Measurements from ENCODE around the gene OR2M7.
"Not testable (repeated sequence)": the region's sequence is repeated elsewhere in the genome, so short reads cannot be mapped to it uniquely, and the experiment has no call there.

GRCh38 chr1:248306740-248307139, 17.6 kb downstream of the OR2M7 start:
- TF ChIP-seq ATF3 (IDR thresholded peaks at IDR 0.05); CTCF (IDR thresholded peaks at IDR 0.05; ENCODE audit: low read depth, low read length, missing input control); REST (IDR thresholded peaks at IDR 0.05); MAX (IDR thresholded peaks at IDR 0.05); HNF4G (IDR thresholded peaks at IDR 0.05); TAF1 (conservative IDR thresholded peaks at IDR 0.05); RAD21 (IDR thresholded peaks at IDR 0.05); GABPA (IDR thresholded peaks at IDR 0.05 in 1 of 2, conservative IDR thresholded peaks at IDR 0.05 in 1 of 2); FOXA1 (IDR thresholded peaks at IDR 0.05); RXRA (IDR thresholded peaks at IDR 0.05): not testable (repeated sequence)
